Brain microvascular endothelial cell (primary cell): ENCODE results near the gene ZNF664.
A peak's percentile ranks its signal among the peaks of the same experiment; 100 is the strongest.

Experiments used
- DNase-seq: peaks from one replicate; pipeline ENCODE4 v3.0.0-alpha.2; 2020
- H3K27ac ChIP-seq: fragments of 250-450 bp; sonication (Bioruptor Pico); 2 replicates; pipeline ENCODE4 v1.5.1; 2020; ENCODE audit warnings: mild to moderate bottlenecking, moderate library complexity
- H3K27me3 ChIP-seq: fragments of 250-450 bp; sonication (Bioruptor Pico); replicated peaks from 2 replicates; pipeline ENCODE4 v1.5.1; 2020; ENCODE audit warnings: mild to moderate bottlenecking
- H3K36me3 ChIP-seq: fragments of 250-450 bp; sonication (Bioruptor Pico); replicated peaks from 2 replicates; pipeline ENCODE4 v1.5.1; 2020; ENCODE audit warnings: mild to moderate bottlenecking
- H3K4me3 ChIP-seq: 2 replicates; pipeline ENCODE4 v1.5.1; 2011; ENCODE audit warnings: low read depth, mild to moderate bottlenecking, control low read depth, low read length, moderate library complexity
- in situ Hi-C: cut with HindIII; loops from 2 replicates; pipeline ENCODE4 v1.10.0; 2017; ENCODE audit warnings: low sequenced_read_pairs, low pct_ligation_motif_present
- TF ChIP-seq, protein P1 (sequence below): IDR thresholded peaks from 2 replicates; pipeline ENCODE4 v1.5.1; 2011; ENCODE audit warnings: low read depth, mild to moderate bottlenecking, moderate library complexity, low read length, control low read depth, inconsistent platforms; ENCODE audit errors: missing control alignments

ZNF664 gene

GRCh38 chr12:123998344-123998990 lies 25.5 kb downstream of the ZNF664 start:
- no peak for DNase-seq
- TF ChIP-seq, protein P1, sequence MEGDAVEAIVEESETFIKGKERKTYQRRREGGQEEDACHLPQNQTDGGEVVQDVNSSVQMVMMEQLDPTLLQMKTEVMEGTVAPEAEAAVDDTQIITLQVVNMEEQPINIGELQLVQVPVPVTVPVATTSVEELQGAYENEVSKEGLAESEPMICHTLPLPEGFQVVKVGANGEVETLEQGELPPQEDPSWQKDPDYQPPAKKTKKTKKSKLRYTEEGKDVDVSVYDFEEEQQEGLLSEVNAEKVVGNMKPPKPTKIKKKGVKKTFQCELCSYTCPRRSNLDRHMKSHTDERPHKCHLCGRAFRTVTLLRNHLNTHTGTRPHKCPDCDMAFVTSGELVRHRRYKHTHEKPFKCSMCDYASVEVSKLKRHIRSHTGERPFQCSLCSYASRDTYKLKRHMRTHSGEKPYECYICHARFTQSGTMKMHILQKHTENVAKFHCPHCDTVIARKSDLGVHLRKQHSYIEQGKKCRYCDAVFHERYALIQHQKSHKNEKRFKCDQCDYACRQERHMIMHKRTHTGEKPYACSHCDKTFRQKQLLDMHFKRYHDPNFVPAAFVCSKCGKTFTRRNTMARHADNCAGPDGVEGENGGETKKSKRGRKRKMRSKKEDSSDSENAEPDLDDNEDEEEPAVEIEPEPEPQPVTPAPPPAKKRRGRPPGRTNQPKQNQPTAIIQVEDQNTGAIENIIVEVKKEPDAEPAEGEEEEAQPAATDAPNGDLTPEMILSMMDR: no peak
- Histone ChIP-seq H3K27me3 (no peaks in the 10 kb centered on the region), H3K4me3 (no peak overlapping the region), H3K36me3 (peaks cover 2% of the 10 kb centered on the region), H3K27ac (no peak overlapping the region)
- in situ Hi-C loops: no loop called here

DNA sequence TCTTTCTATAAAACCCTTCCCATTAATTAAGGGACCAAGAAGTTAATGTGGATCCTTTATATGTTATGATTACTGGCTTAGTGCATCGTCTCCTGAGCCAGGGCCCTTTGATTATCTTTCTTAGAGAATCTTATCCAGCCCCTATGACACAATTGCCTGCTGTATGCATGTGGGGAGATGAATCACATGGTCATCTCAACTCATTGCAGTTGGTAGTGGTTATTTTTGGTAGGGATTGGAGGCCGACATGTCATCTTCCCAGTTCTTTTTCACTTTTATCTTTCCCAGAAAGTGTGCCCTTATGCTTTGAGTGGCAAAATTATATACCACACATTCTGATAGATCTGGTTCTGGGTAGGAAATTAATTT lies 26.0 kb downstream of the ZNF664 start:
- in situ Hi-C loops: no loop called here
- Histone ChIP-seq H3K27me3 (no peaks in the 10 kb centered on the region), H3K4me3 (no peak overlapping the region), H3K36me3 (peaks cover 2% of the 10 kb centered on the region), H3K27ac (no peak overlapping the region)
- TF ChIP-seq, protein P1: no peak
- peak; percentile 36 for DNase-seq

DNA sequence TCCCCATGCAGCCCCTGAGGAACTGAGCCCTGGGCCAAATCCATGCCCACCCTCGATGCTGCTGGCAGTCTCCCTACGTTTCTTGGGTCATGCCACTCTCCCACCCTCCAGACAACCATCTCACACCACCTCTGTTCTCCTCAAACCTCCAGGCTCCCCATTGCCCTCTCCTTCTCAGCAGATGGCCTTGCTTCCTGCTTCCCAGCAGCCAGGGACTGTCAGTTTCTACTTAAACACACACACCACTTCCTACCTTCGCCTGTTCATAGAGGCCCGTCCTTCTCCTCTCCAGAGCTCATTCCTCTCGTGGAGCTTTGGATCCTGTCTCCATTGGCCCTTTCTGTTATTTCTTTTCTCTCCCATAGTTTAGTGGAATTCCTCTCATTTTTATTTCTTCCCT lies 27.1 kb downstream of the ZNF664 start:
- no peak overlapping the region for H3K4me3 ChIP-seq
- TF ChIP-seq, protein P1: no peak
- peaks cover 2% of the 10 kb centered on the region for H3K36me3 ChIP-seq
- DNase-seq: no peak
- no peaks in the 10 kb centered on the region for H3K27me3 ChIP-seq
- in situ Hi-C loops: no loop called here
- H3K27ac ChIP-seq: no peak overlapping the region

GRCh38 chr12:124001343-124001742 lies 28.3 kb downstream of the ZNF664 start:
- H3K27ac ChIP-seq: no peak overlapping the region
- in situ Hi-C loops: no loop called here
- TF ChIP-seq, protein P1: no peak
- DNase-seq: no peak
- H3K27me3 ChIP-seq: no peaks in the 10 kb centered on the region
- peaks cover 2% of the 10 kb centered on the region for H3K36me3 ChIP-seq
- no peak overlapping the region for H3K4me3 ChIP-seq

DNA sequence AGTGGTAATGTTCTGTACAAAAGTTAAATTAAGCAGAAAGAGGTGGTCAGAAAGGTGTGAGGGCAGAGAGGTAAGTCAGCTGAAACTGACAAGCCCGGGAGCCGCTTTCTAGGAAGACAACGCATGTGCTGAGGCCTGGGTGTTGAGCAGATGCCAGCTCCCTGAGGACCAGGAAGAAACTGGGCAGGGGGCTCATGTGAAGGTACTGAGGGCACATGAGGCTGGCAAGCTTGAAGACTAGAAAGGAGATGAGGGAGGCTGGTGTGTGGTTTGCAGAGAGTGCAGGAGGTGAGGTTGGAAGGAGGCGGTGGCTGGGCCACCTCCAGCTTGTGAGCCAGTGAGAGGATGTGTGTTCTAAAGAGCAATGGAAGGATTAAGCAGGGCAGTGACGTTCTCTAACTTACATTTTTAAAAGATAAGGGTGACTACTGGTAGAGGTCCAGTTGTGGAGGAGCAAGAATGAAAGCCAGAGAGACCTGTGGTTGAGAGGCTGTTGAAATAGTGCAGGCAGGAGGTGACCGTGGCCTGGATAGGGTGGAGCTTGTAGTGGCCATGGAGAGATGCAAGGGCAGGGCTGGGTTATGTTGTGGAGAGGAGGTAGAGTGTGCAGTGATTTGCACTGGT lies 29.1 kb downstream of the ZNF664 start:
- no peak overlapping the region for H3K4me3 ChIP-seq
- peaks cover 2% of the 10 kb centered on the region for H3K36me3 ChIP-seq
- no peak overlapping the region for H3K27ac ChIP-seq
- in situ Hi-C loops: no loop called here
- no peak for DNase-seq
- TF ChIP-seq, protein P1: no peak
- no peaks in the 10 kb centered on the region for H3K27me3 ChIP-seq

DNA sequence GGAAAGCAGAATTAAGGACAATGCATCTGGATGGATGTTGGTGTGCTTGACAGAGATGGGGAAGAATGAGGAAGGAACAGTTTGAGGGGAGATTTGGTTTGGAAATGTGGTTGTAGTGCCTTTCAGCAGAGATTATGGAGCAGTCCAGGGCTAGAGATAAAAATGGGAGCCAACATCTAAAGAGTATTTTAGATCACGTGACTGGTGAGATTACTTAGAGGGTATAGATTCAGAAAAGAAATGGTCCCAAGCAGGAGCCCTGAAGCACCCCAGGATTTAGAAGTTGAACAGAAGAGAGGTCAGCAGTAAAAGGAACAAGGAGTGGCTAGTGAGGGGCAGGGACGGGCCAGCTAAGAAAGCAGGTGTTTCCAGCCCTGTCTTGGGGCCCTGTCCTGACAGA lies 29.6 kb downstream of the ZNF664 start:
- Histone ChIP-seq H3K4me3 (no peak overlapping the region), H3K27me3 (no peaks in the 10 kb centered on the region), H3K27ac (no peak overlapping the region), H3K36me3 (peaks cover 2% of the 10 kb centered on the region)
- TF ChIP-seq, protein P1: no peak
- no peak for DNase-seq
- in situ Hi-C loops: no loop called here
